Glomerular endothelial cell (primary cell): ENCODE measurements around the gene CNTN1. TPM values are rescaled to one million over a fixed set of nuclear protein-coding genes. Genes with fewer than 3 reads are reported as not detected.

Experiments used
- DNase-seq: peaks from one replicate; pipeline ENCODE4 v3.0.0-alpha.2; 2011; ENCODE audit warnings: low read depth, low spot score; ENCODE audit errors: extremely low read depth
- total RNA-seq: library from RNA; depleted of rRNA; stranded (reverse); fragments of >200 nt; gene quantifications from 2 replicates; pipeline ENCODE4 v1.2.3, GENCODE V29; 2015

CNTN1 gene
- total RNA-seq, 1 donor from 2014 or later: 2.3 TPM

DNA sequence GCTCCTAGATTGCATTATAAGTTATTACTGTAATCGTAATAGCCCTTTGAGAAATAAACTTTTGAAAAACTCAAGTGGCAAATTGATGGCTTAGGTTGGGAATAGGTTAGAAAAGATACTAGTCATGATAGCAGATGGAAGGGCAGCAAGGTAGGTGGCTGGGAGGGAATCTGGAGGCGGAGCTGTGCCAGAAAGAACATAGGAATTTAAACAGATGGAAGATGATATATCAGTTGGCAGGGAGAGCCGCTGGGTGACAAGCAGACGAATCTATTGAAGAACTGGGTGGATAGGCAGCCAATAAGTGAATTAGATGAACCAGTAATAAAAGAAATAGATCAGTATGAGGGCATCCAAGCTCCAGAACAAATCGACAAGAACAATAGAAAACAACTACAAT is 142.1 kb downstream of the CNTN1 start:
- no peak for DNase-seq

DNA sequence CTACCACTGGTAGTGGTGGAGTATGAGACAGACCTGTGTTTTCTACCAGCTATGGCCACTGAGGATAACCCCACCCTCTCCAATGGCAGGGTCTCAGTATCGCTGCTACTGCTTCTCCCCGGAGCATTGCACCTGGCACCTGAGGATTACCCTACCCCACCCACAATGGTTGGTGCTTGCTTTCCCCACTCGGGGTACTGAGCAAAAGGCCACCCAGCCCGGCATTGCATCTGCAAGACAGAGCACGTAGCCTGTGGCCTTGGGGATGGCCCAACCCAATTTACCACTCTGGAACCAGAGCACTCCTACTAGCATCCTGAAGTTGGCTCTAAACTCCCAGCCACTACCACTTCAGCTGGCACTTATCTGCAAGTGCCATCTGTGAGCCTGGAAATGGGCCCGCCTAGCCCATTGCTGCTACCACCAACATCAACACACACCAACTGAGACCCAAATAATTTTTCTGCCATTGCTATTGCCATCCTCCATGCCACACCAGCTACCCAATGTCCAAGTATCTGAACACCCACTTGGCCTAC is 145.7 kb downstream of the CNTN1 start:
- no peak for DNase-seq

GRCh38 chr12:40843495-40843894 is 151.3 kb downstream of the CNTN1 start:
- DNase-seq: no peak

DNA sequence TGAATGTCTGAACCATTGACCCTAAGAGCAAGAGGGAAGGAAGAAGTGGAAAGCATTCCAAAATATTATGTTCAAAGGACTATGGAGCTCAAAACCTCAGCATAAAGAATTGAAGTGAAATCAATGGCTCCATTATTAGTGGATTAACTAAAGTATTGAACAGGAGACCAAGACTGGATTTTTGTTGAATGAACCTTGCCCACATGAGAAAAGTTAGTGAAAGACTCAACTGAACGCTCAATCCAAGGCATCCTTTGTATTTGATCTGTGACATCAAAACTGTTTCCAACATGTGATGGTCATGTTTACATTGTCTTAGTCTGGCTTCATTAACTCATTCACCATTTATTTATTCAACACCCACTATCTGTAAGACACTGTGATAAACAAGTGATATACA is 161.0 kb downstream of the CNTN1 start:
- DNase-seq: no peak

DNA sequence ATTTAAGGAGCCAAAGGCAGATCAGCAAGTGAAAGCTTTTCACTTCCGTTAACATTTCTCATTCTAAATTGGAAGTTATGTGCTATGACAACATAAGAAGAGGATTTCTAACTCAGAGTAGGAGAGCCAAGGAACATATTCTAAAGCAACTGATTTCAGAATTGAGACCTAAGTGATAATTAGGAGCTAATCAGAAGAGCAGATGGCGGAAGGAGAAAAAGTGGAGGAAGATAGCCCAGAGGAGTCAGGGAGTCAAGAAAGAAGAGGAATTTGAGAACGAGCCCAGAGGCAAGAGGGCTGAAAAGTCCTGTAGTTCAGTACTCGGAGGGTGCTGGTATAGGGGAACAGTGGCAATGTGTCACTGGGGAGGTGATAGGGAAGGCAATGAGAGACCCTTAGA is 162.4 kb downstream of the CNTN1 start:
- no peak for DNase-seq

DNA sequence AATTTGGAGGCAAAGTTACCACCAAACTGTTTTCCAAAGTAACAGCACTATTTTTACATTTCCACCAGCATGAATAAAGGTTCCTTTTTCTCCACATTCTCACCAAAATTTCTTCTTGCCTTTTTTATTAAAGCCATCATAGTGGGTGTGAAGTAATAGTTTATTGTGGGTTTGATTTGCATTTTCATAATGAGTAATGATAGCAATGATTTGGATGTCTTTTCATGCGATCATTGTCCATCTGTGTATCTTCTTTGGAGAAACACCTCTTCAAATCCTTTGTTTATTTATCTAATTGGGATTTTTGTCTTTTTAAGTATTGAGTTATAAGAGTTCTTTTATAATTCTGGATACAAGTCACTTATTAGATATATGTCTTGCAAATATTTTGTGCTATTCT is 172.7 kb downstream of the CNTN1 start:
- DNase-seq: no peak

DNA sequence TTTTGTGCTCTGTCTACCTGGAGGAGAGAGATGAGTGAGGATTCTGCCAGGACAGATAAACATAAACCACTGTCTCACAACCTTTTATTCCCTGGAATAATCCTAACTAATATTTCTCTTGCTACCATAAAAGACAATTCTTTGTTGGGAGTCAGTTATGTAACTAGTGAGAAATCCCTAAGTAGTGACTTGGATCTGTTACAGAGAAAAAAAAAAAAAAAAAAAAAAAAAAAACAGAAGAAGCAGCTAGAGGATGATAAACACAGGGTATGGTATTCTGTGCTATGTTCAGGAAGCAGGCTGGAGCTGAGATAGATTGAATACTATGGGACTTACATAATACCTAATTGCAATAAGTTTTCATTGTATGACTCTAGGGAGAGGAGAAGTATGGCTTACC is 178.7 kb downstream of the CNTN1 start:
- DNase-seq: no peak

GRCh38 chr12:40874868-40875267 is 182.6 kb downstream of the CNTN1 start:
- DNase-seq: no peak

- DNase-seq: no peak
Observed at GRCh38 chr12:40889329-40889728, 197.1 kb downstream of the CNTN1 start.

- no peak for DNase-seq
Observed at GRCh38 chr12:40892528-40892927, 200.3 kb downstream of the CNTN1 start.

- no peak for DNase-seq
Observed at GRCh38 chr12:40898505-40898904, 206.3 kb downstream of the CNTN1 start.

DNA sequence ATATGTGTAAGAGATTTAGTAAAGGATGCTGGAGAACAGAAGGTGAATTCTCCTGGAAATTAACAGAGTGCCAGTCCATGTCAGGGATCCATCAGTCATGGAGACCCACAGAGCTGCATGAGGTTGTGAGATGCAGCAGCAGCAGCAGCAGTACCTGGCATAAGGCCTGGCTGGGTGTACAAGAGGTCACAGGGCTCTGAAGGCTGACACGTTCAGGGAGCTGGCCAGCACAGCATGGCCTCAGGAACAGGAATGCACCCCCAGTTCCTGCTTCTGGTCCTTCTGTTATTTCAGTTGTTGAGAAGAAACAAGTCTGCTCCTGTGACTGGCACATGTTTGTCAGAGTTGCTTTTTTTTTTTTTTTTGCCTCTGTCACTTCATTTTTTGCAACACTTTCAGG is 210.8 kb downstream of the CNTN1 start:
- DNase-seq: no peak

- DNase-seq: no peak
Observed at GRCh38 chr12:40907115-40907527, 214.9 kb downstream of the CNTN1 start.

DNA sequence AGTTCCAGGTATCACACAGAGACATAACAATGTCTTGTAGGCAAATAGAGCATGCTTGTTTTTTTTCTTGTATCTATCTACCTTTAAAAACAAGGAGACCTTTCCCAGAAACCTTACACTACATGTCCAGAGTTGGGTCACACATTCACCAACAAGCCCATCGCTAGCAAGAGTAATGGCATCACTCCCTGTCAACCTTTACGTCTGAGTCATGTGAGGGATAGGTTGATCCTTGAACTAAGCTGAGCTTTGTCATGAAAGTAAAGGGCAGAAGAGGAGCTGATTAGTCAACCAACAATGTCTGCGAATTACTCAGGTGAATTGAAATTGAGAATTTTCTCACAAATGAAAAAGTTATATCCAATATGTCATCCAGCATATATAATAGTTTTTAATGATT is 219.4 kb downstream of the CNTN1 start:
- DNase-seq: no peak

- DNase-seq: no peak
Observed at GRCh38 chr12:40915172-40915571, 222.9 kb downstream of the CNTN1 start.

- no peak for DNase-seq
Observed at GRCh38 chr12:40917561-40917960, 225.3 kb downstream of the CNTN1 start.

DNA sequence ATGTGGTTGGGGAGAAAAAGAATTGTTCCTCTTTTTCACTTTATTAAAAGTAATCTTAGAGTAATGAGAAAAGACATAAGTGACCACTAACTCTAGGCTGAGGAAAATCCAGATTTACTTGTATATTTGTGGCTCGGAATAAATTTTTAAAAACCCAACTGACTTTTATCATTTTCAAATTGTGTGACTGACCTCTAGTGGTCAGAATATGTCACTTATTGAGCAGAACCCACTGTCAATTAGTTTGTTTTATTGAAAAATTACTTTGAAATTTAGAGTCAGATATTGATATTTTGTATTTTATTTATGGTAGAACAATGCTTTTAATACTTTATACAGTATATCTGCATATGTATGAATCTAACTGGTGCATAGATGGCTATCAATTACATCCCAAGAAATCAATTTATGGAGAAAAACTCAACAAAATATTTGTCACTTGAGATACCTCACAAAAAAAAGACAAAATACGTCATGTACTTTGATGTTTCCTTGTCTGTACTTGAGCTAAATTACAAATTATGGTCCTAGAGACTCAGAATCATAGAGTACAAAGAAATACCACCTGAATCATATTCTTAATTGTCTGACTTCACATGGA is 229.4 kb downstream of the CNTN1 start:
- DNase-seq: peak; percentile 10

DNA sequence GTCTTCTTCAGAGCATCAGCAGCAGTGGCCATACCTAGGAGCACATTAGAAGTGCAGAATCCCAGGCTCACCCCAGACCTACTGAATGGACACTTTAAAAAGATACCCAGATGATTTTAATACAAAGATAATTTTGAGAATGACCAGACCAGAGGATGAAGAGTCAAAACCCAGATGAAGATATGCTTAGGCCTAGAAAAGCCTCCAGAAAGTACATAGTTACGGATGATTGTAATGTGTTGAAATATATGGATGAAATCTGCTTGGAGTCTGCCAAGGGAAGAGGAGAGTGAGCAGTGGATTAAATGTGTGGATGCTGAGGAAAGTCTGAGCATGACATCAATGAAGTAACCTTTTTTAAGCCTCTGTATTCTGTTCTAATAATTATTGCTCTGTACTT is 245.7 kb downstream of the CNTN1 start:
- no peak for DNase-seq

DNA sequence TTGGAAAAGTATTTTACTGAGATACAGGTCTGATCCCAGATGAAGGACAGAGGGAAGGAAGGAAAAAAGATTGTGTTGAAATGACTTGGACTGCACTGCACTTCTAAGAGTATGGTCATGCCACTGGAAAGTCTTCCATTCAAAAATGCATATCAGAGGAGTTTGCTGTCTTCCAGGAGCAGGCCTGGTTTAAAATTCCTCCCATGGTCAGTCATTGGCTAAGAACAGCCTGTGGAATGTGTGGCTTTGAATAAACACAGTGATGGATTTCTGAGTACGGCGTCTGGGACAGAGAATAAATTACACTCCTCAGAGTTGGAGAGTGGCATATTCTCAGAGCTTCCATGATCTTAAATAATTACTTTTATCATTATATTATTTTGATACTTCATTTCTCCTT is 250.1 kb downstream of the CNTN1 start:
- DNase-seq: no peak

DNA sequence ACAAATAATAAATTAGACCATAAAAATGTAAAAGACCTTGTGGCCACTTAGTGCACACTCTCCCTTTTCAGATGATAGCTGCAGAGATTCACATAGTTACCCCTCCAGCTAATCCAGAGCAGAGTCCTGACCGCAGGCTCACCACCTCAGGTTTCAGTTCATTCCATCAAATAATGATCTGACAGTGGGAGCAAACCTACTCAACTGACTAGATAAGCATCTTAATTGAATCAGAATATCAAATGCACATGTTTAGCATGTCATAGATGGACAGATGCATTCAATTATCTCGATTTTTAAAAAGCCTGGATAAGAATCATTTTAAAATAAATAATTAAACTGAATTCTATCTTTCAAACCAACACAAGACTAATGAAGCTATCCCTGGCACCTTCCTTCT is 253.5 kb downstream of the CNTN1 start:
- DNase-seq: no peak

DNA sequence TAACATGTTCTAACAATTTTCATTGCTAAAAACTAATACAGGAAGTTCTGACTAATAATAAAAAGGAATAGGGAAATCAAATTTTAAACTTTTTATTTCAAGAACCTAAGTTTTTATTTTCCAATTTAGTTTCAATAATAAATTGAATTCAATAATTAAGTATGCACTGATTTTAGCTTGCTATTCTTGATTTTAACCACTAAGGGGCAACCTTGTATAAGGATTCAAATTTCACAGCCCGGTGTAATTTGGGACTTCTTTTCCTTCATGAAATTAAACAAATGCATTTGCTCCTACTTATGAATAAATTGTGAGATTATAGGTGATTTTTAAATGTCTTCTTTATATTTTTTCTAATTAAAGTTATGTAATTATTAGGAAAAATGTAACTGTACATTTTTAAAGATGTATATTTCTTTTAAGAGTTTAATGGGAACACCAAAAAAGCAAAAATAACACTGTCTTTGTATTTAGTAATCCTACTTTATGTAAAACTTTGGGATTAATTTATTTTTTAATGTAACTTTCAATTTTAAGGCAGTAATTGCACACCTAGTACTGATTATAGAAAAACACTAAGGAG is 254.5 kb downstream of the CNTN1 start:
- DNase-seq: peak; percentile 31

DNA sequence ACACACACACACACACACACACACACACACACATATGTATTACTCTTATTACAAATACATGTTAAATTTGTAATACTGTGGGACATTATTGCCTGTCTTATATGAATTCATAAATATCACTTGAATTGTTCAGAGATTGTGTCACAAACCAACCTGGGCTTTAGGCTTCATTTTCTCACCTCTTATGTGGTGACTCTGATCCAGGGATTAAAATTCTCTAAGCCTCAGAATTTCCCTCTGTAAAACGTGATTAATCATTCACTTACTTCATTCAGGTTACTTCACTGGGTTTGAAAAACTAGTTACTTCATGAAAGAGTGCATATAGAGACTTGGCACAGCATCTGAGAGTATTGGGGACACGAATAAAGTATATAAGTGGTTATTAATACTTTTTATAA is 255.6 kb downstream of the CNTN1 start:
- no peak for DNase-seq

DNA sequence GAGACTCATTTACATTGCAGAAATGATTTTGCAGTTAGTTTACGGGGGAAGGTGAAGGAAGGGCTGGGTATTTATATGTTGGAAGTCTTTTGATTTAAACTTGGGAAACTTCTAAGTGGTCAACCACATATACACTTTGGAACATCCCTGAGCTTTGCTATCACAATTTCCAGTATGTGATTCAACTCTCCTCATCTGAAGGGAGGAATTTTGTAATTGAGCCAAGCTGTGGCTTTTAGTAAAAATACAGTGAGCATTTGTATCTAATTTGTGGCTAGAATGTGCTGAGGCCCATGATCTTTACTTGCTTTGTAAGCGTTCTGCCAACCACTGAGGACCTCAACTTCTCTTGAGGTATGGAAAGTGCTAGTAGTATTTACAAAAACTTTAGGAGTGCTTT is 260.8 kb downstream of the CNTN1 start:
- no peak for DNase-seq
